BE2C (cell line): ENCODE results near the gene VTI1A.

ENCODE experiments used
- DNase-seq: peaks from one replicate; pipeline ENCODE4 v3.0.0-alpha.2; 2020
- H3K27me3 ChIP-seq: fragments of 250-450 bp; sonication (Bioruptor Pico); 2 replicates; pipeline ENCODE4 v1.5.1; 2020; ENCODE audit warnings: mild to moderate bottlenecking
- H3K36me3 ChIP-seq: fragments of 250-450 bp; sonication (Bioruptor Pico); 2 replicates; pipeline ENCODE4 v1.5.1; 2020; ENCODE audit warnings: mild to moderate bottlenecking
- H3K4me1 ChIP-seq: fragments of 250-450 bp; sonication (Bioruptor Pico); 2 replicates; pipeline ENCODE4 v1.5.1; 2020
- H3K4me3 ChIP-seq: 2 replicates; pipeline ENCODE4 v1.5.1; 2011; ENCODE audit warnings: low read depth, low read length
- H3K9me3 ChIP-seq: fragments of 250-450 bp; sonication (Bioruptor Pico); 2 replicates; pipeline ENCODE4 v1.5.1; 2020
- CTCF ChIP-seq: IDR thresholded peaks from 2 replicates; pipeline ENCODE4 v1.5.1; 2012; ENCODE audit warnings: mild to moderate bottlenecking, low read depth, low read length

The VTI1A gene

GRCh38 chr10:112823007-112823406 is 376.0 kb downstream of the VTI1A start:
- no peaks in the 10 kb centered on the region for H3K27me3 ChIP-seq
- no peak overlapping the region for H3K4me3 ChIP-seq
- H3K36me3 ChIP-seq = no peaks in the 10 kb centered on the region
- no peaks in the 10 kb centered on the region; the same call in 1 of the 2 replicates for H3K4me1 ChIP-seq
- no peak for DNase-seq
- TF ChIP-seq CTCF = no peak
- no peaks in the 10 kb centered on the region for H3K9me3 ChIP-seq

GRCh38 chr10:112823604-112824003 is 376.6 kb downstream of the VTI1A start:
- Histone ChIP-seq H3K27me3 (no peaks in the 10 kb centered on the region), H3K4me3 (no peak overlapping the region), H3K36me3 (no peaks in the 10 kb centered on the region), H3K9me3 (no peaks in the 10 kb centered on the region), H3K4me1 (no peaks in the 10 kb centered on the region; the same call in 1 of the 2 replicates)
- DNase-seq = no peak
- no peak for TF ChIP-seq CTCF

GRCh38 chr10:112826018-112826697 is 379.1 kb downstream of the VTI1A start:
- no peak for DNase-seq

GRCh38 chr10:112827086-112827485 is 380.1 kb downstream of the VTI1A start:
- DNase-seq = no peak
- no peak overlapping the region for H3K4me3 ChIP-seq
- no peak for TF ChIP-seq CTCF

More at GRCh38 chr10:112826018-112826697, 379.1 kb downstream of the VTI1A start:
- no peak for TF ChIP-seq CTCF
- Histone ChIP-seq H3K4me3 (no peak overlapping the region), H3K27me3 (no peaks in the 10 kb centered on the region), H3K36me3 (no peaks in the 10 kb centered on the region), H3K4me1 (no peaks in the 10 kb centered on the region; the same call in 1 of the 2 replicates), H3K9me3 (no peaks in the 10 kb centered on the region)

GRCh38 chr10:112827951-112828350 is 380.9 kb downstream of the VTI1A start:
- H3K27me3 ChIP-seq = no peaks in the 10 kb centered on the region
- no peak for DNase-seq
- H3K4me3 ChIP-seq = no peak overlapping the region
- H3K4me1 ChIP-seq = no peaks in the 10 kb centered on the region; the same call in 1 of the 2 replicates
- no peaks in the 10 kb centered on the region for H3K9me3 ChIP-seq
- H3K36me3 ChIP-seq = no peaks in the 10 kb centered on the region
- no peak for TF ChIP-seq CTCF

More at GRCh38 chr10:112827086-112827485, 380.1 kb downstream of the VTI1A start:
- Histone ChIP-seq H3K36me3 (no peaks in the 10 kb centered on the region), H3K27me3 (no peaks in the 10 kb centered on the region), H3K9me3 (no peaks in the 10 kb centered on the region), H3K4me1 (no peaks in the 10 kb centered on the region; the same call in 1 of the 2 replicates)

GRCh38 chr10:112831859-112832258 is 384.8 kb downstream of the VTI1A start:
- Histone ChIP-seq H3K36me3 (no peaks in the 10 kb centered on the region), H3K4me3 (no peak overlapping the region), H3K27me3 (no peaks in the 10 kb centered on the region), H3K9me3 (no peaks in the 10 kb centered on the region), H3K4me1 (no peaks in the 10 kb centered on the region)
- TF ChIP-seq CTCF = no peak
- no peak for DNase-seq
